ENCODE results near the gene TUBAL3. TPM values are rescaled to one million over a fixed set of nuclear protein-coding genes. Genes with fewer than 3 reads are reported as not detected.
A peak's percentile ranks its signal among the peaks of the same experiment; 100 is the strongest.

The TUBAL3 gene
- total and polyA plus RNA-seq, 9 of the 15 experiments (the other 6 are each of a cell fraction or from before 2014, with no cell fraction given), result 5.5 to 10.1 (median 6.9) TPM

GRCh38 chr10:5449823-5450222 is 45.2 kb upstream of the TUBAL3 start (continued):
- TF ChIP-seq MBD1 (CRISPR knock-in tag; IDR thresholded peaks at IDR 0.05), result no peak
- TF ChIP-seq, protein P1, sequence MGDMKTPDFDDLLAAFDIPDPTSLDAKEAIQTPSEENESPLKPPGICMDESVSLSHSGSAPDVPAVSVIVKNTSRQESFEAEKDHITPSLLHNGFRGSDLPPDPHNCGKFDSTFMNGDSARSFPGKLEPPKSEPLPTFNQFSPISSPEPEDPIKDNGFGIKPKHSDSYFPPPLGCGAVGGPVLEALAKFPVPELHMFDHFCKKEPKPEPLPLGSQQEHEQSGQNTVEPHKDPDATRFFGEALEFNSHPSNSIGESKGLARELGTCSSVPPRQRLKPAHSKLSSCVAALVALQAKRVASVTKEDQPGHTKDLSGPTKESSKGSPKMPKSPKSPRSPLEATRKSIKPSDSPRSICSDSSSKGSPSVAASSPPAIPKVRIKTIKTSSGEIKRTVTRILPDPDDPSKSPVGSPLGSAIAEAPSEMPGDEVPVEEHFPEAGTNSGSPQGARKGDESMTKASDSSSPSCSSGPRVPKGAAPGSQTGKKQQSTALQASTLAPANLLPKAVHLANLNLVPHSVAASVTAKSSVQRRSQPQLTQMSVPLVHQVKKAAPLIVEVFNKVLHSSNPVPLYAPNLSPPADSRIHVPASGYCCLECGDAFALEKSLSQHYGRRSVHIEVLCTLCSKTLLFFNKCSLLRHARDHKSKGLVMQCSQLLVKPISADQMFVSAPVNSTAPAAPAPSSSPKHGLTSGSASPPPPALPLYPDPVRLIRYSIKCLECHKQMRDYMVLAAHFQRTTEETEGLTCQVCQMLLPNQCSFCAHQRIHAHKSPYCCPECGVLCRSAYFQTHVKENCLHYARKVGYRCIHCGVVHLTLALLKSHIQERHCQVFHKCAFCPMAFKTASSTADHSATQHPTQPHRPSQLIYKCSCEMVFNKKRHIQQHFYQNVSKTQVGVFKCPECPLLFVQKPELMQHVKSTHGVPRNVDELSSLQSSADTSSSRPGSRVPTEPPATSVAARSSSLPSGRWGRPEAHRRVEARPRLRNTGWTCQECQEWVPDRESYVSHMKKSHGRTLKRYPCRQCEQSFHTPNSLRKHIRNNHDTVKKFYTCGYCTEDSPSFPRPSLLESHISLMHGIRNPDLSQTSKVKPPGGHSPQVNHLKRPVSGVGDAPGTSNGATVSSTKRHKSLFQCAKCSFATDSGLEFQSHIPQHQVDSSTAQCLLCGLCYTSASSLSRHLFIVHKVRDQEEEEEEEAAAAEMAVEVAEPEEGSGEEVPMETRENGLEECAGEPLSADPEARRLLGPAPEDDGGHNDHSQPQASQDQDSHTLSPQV (IDR thresholded peaks at IDR 0.05), result peak; percentile 54; the same call in 1 of the 2 replicates
- TF ChIP-seq TBL1XR1 (IDR thresholded peaks at IDR 0.05; ENCODE audit: low read length in 2 of 2), result peak in 1 of 2 experiments; percentile 14; a peak in 1 of 4 replicates

GRCh38 chr10:5449227-5449626 is 44.6 kb upstream of the TUBAL3 start:
- no peaks in the 10 kb centered on the region for H3K9me1 ChIP-seq (ENCODE audit: control insufficient read depth, insufficient read depth, low read length)
- intact Hi-C loops (cut with micrococcal nuclease) (no loop called here), in situ Hi-C loops (cut with MboI) (no loop called here)
- H3K36me3 ChIP-seq (ENCODE audit: control insufficient read depth, insufficient read depth, low read length), result peaks cover 58% of the 10 kb centered on the region
- peak overlapping the region; percentile 74 for H3K27ac ChIP-seq (ENCODE audit: extremely low read depth, low read depth, low read length)
- no peak overlapping the region for H2AFZ ChIP-seq (ENCODE audit: low read depth, low read length)
- H3K9me3 ChIP-seq (replicated peaks; ENCODE audit: control insufficient read depth, insufficient read depth, low read depth, low read length), result no peaks in the 10 kb centered on the region
- peak overlapping the region; percentile 79 for H3K4me2 ChIP-seq (ENCODE audit: insufficient read depth, low read length)
- H3K4me1 ChIP-seq (replicated peaks in 1 of 2; ENCODE audit: control insufficient read depth in 2 of 2, insufficient read depth in 2 of 2, low read length in 2 of 2), result peaks cover 4 to 16% of the 10 kb centered on the region in 2 experiments
- WGBS (ENCODE audit: insufficient coverage, low coverage, missing lambda C conversion rate), result 0% methylated on average over 2 of the region's 2 CpGs
- H3K4me3 ChIP-seq, result peak overlapping the region; percentile 56
- H4K20me1 ChIP-seq (replicated peaks; ENCODE audit: control insufficient read depth, insufficient read depth, low read length), result no peaks in the 10 kb centered on the region
- BruUV-seq (replicated peaks), result no TSS peak
- ChIA-PET CTCF (ENCODE audit: low intra/inter-chr PET ratio) (interaction anchor here (1.4 kb wide), 1 partner anchor 600 kb away, joined by 3 read pairs; no protein-coding TSS in a partner anchor), POLR2A (no interaction called here)
- FAIRE-seq (no peak), ATAC-seq (peak; percentile 13), DNase-seq (ENCODE audit: extremely low read depth in 1 of 4, low spot score in 3 of 4) (no peak)
- H3K9ac ChIP-seq (ENCODE audit: insufficient read depth in 1 of 2, low read depth in 2 of 2, low read length in 2 of 2), result peak overlapping the region; percentile 19 to 82; a peak in 3 of 4 replicates
- no peaks in the 10 kb centered on the region for H3K27me3 ChIP-seq (ENCODE audit: control insufficient read depth in 2 of 2, insufficient read depth in 2 of 2, low read length in 2 of 2)
- H3K79me2 ChIP-seq (ENCODE audit: control insufficient read depth, insufficient read depth, low read length), result peaks cover 99% of the 10 kb centered on the region
- TF ChIP-seq ZNF197 (CRISPR knock-in tag; IDR thresholded peaks at IDR 0.05; ENCODE audit: low read depth) (no peak), C11orf30 (IDR thresholded peaks at IDR 0.05; ENCODE audit: low read depth) (0 out of 2 replicates have a peak, but pooled peaks have one; percentile 8), POLR2H (tag; IDR thresholded peaks at IDR 0.05; ENCODE audit: low read depth) (peak; percentile 46; the same call in 1 of the 2 replicates), POLR2A (conservative IDR thresholded peaks at IDR 0.05) (peak; percentile 5; the same call in 1 of the 2 replicates), POLR2B (IDR thresholded peaks at IDR 0.05; ENCODE audit: low read depth, partially characterized antibody) (peak; percentile 36), TEAD2 (tag; IDR thresholded peaks at IDR 0.05) (no peak), CREB3 (tag; conservative IDR thresholded peaks at IDR 0.05; ENCODE audit: low read depth) (0 out of 2 replicates have a peak, but pooled peaks have one; percentile 19), KAT7 (CRISPR knock-in tag; IDR thresholded peaks at IDR 0.05; ENCODE audit: borderline replicate concordance) (no peak)
- TF ChIP-seq, protein P2, sequence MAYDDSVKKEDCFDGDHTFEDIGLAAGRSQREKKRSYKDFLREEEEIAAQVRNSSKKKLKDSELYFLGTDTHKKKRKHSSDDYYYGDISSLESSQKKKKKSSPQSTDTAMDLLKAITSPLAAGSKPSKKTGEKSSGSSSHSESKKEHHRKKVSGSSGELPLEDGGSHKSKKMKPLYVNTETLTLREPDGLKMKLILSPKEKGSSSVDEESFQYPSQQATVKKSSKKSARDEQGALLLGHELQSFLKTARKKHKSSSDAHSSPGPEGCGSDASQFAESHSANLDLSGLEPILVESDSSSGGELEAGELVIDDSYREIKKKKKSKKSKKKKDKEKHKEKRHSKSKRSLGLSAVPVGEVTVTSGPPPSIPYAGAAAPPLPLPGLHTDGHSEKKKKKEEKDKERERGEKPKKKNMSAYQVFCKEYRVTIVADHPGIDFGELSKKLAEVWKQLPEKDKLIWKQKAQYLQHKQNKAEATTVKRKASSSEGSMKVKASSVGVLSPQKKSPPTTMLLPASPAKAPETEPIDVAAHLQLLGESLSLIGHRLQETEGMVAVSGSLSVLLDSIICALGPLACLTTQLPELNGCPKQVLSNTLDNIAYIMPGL (CRISPR knock-in tag; IDR thresholded peaks at IDR 0.05), result no peak

Measured in K562 (cell line).